ENCODE results near the gene SCARF2.
"Not testable (repeated sequence)": the region's sequence is repeated elsewhere in the genome, so short reads cannot be mapped to it uniquely, and the experiment has no call there.

SCARF2 gene

GRCh38 chr22:20390394-20390907, 47.2 kb downstream of the SCARF2 start:
- DNase-seq = no peak

DNA sequence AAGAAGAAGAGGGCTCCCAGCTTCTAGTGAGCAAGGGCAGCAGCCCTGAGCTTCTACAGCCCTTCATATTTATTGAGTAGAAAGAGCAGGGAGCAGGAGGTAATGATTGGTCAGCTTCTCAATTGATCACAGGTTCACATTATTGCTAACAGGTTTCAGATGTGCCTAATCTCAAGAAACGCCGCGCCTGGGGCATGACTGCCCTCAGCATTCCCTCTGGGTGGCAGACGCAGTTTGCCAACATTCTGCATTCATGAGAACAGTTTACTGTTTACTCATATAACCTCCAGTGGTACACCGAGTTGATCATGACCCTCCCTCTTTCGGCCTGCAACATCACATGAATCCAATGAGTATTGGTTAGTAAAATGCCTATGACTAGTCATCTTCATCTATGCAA, 48.3 kb downstream of the SCARF2 start:
- no peak for DNase-seq

DNA sequence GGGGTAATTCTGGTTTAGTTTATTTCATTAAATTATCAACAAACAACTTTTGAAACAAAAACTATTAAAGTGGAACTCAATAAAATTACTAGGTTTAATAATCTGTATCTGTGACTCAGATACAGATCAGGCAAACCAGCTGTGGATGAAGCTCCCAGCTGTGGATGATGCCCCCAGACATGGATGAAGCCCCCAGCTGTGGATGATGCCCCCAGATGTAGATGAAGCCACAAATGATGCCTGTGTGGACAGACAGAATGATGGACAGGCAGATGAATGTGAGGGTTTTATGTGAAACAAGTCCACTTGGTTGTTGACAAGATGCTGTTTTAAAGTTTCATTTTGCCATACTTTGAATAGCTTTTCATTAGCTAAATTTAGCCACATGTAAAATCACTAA, 49.4 kb downstream of the SCARF2 start:
- no peak for DNase-seq

GRCh38 chr22:20386972-20387371, 50.7 kb downstream of the SCARF2 start:
- no peak for DNase-seq

DNA sequence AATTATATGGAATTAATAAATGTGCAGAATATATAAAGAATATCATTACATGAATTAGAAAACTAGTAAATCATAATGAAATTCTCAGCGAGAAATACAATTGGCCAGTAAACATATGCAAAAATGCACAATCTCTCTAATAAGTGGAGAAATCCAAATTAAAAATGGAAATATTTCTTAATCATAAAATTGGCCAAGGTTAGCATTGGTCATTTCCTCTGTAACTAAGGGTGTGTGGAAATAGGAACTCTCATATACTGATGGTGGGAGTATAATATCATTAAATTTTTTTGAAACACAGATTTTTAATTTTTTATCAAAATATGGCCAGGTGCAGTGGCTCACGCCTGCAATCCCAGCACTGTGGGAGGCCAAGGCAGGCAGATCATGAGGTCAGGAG, 51.3 kb downstream of the SCARF2 start:
- DNase-seq = no peak

DNA sequence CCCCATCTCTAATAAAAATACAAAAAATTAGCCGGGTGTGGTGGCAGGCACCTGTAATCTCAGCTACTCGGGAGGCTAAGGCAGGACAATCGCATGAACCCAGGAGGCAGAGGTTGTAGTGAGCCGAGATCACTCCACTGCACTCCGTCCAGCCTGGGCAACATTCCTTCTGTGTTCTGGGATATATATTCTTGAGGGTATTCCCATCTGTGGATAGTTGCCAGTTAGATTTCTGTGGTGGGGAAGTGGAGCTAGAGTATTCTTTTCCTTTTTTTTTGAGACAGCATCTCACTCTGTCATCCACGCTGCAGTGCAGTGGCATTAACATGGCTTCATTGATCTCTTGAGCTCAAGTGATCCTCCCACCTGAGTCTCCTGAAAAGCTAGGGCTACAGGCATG, 52.8 kb downstream of the SCARF2 start:
- DNase-seq = no peak

DNA sequence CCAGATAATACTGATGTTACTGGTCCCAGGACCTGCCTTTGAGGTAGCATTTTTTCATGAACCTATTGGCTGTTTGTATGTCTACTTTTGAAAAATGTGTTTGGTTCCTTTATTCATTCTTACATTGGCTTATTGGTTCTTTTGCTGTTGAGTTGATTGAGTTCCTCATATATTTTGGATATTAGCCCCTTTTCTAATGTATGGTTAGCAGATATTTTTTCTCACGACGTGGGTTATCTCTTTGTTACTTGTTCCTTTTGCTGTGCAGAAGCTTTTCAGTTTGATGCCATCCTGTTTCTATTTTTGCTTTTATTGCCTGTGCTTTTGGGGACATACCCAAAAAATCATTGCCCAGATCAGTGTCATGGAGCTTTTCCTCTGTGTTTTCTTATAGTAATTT, 53.5 kb downstream of the SCARF2 start:
- no peak for DNase-seq

GRCh38 chr22:20383538-20383937, 54.1 kb downstream of the SCARF2 start:
- DNase-seq = no peak

DNA sequence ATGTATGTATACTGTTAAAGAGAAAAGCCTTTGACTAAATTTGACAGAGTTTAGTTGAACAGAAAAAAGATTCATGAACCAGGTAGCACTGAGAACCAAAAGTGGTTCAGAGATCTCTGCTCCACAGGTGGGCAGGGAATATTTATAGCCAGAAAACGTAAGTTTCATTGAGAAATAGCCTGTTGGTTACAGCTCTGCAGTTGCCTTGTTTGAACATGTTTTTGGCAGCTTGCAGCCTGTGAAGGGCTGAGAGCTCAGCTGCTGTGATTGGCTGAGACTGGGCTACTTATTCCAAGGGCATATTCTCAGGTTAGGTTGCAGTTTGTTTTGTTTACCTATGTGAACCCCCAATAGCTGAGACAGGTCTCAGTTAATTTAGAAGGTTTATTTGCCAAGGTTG, 57.1 kb downstream of the SCARF2 start:
- DNase-seq = no peak

DNA sequence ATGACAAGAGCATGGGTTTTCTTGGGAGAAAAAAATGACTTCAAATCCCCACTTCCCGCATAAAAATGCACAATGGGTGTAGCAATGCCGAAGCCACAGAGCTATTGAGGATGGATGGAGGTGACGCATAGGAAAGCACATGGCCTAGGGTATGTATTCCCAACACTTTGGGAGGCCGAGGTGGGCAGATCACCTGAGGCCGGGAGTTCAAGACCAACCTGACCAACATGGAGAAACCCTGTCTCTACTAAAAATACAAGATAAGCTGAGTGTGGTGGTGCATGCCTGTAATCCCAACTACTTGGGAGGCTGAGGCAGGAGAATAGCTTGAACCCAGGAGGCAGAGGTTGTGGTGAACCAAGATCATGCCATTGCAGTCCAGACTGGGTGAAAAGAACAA, 58.9 kb downstream of the SCARF2 start:
- DNase-seq = not testable (repeated sequence)

DNA sequence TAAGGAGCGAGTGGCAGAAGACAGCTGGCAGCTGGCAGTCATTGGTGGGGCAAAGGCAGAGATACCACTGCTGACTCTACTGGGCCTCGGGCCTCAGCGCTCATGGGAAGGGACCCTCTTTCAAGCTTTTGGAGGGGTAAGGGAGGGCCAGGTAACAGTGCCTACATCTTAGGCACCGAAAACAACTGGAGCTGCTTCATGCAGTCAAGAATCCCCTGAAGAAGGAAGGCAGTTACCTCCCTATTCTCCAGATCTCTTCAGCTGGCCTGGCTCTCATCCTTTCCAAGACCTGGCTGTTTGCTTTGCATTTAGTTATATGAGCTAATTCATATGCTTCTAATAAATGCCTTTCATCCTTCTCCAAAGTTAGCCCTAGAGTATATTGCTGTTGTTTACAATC, 59.5 kb downstream of the SCARF2 start:
- DNase-seq = no peak

GRCh38 chr22:20376983-20377382, 60.6 kb downstream of the SCARF2 start:
- DNase-seq = not testable (repeated sequence)

GRCh38 chr22:20376281-20376680, 61.3 kb downstream of the SCARF2 start:
- DNase-seq = not testable (repeated sequence)
